Measurements from ENCODE around the gene GPC6.

- TF ChIP-seq CTCF (IDR thresholded peaks at IDR 0.05; ENCODE audit: poor library complexity) (no peak), EZH2 (IDR thresholded peaks at IDR 0.05; ENCODE audit: borderline replicate concordance) (no peak), EZH2phosphoT487 (IDR thresholded peaks at IDR 0.05; ENCODE audit: low read depth, severe bottlenecking, unreplicated experiment) (no peak)
Measured at GRCh38 chr13:93244141-93244917, 17.7 kb downstream of the GPC6 start.
